ENCODE data around the gene ERCC4. TPM values are rescaled to one million over a fixed set of nuclear protein-coding genes. Genes with fewer than 3 reads are reported as not detected.

Gene ERCC4
- total and polyA plus RNA-seq, 2 experiments from 2014 or later = 5.4 to 21.6 TPM

DNA sequence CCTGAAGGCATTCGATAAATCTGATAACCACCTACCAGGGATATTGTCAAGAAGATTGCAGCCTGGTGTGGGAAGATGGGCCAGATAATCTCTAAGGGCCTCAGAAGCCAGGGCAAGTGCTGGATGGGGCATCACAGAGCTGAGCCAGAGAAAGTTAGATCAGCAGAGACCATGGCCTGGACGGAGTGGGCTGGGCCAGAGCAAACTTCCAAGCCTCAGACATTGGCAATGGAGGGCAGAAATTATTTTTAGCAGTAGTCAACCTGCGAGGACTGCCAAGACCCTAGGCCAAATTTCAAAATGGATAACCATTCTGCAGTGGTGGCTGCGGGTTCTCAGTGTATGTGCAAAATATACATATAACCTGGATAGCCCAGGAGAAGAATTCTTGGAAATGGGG lies 18.5 kb downstream of the ERCC4 start:
- DNase-seq (ENCODE audit: low spot score) = no peak
- Histone ChIP-seq H3K27me3 (ENCODE audit: insufficient read depth) (no peaks in the 10 kb centered on the region), H3K9me2 (ENCODE audit: insufficient read depth) (no peaks in the 10 kb centered on the region), H3K79me2 (replicated peaks; ENCODE audit: insufficient read depth) (no peaks in the 10 kb centered on the region), H2AFZ (no peak overlapping the region), H3K4me2 (no peak overlapping the region), H3K4me3 (no peak overlapping the region), H4K20me1 (replicated peaks; ENCODE audit: insufficient read depth) (no peaks in the 10 kb centered on the region), H3K27ac (ENCODE audit: low read depth) (no peak overlapping the region), H3K4me1 (ENCODE audit: insufficient read depth) (no peaks in the 10 kb centered on the region), H3K36me3 (ENCODE audit: insufficient read depth) (peaks cover 20% of the 10 kb centered on the region; the same call in 1 of the 2 replicates), H3F3A (replicated peaks; ENCODE audit: low read depth) (no peaks in the 10 kb centered on the region)
- no peaks in the 10 kb centered on the region for H3K4me1 Mint-ChIP-seq
- no peaks in the 10 kb centered on the region for H3K9me3 Mint-ChIP-seq
- H3K27ac Mint-ChIP-seq = 0 out of 2 replicates have a peak overlapping the region, but pooled peaks have one; percentile 73
- no peak overlapping the region for H3K4me3 Mint-ChIP-seq
- H3K36me3 Mint-ChIP-seq (ENCODE audit: low read depth) = peaks cover 15% of the 10 kb centered on the region; the same call in 2 of the 3 replicates
- no peak for ATAC-seq
- TF ChIP-seq, protein P1, sequence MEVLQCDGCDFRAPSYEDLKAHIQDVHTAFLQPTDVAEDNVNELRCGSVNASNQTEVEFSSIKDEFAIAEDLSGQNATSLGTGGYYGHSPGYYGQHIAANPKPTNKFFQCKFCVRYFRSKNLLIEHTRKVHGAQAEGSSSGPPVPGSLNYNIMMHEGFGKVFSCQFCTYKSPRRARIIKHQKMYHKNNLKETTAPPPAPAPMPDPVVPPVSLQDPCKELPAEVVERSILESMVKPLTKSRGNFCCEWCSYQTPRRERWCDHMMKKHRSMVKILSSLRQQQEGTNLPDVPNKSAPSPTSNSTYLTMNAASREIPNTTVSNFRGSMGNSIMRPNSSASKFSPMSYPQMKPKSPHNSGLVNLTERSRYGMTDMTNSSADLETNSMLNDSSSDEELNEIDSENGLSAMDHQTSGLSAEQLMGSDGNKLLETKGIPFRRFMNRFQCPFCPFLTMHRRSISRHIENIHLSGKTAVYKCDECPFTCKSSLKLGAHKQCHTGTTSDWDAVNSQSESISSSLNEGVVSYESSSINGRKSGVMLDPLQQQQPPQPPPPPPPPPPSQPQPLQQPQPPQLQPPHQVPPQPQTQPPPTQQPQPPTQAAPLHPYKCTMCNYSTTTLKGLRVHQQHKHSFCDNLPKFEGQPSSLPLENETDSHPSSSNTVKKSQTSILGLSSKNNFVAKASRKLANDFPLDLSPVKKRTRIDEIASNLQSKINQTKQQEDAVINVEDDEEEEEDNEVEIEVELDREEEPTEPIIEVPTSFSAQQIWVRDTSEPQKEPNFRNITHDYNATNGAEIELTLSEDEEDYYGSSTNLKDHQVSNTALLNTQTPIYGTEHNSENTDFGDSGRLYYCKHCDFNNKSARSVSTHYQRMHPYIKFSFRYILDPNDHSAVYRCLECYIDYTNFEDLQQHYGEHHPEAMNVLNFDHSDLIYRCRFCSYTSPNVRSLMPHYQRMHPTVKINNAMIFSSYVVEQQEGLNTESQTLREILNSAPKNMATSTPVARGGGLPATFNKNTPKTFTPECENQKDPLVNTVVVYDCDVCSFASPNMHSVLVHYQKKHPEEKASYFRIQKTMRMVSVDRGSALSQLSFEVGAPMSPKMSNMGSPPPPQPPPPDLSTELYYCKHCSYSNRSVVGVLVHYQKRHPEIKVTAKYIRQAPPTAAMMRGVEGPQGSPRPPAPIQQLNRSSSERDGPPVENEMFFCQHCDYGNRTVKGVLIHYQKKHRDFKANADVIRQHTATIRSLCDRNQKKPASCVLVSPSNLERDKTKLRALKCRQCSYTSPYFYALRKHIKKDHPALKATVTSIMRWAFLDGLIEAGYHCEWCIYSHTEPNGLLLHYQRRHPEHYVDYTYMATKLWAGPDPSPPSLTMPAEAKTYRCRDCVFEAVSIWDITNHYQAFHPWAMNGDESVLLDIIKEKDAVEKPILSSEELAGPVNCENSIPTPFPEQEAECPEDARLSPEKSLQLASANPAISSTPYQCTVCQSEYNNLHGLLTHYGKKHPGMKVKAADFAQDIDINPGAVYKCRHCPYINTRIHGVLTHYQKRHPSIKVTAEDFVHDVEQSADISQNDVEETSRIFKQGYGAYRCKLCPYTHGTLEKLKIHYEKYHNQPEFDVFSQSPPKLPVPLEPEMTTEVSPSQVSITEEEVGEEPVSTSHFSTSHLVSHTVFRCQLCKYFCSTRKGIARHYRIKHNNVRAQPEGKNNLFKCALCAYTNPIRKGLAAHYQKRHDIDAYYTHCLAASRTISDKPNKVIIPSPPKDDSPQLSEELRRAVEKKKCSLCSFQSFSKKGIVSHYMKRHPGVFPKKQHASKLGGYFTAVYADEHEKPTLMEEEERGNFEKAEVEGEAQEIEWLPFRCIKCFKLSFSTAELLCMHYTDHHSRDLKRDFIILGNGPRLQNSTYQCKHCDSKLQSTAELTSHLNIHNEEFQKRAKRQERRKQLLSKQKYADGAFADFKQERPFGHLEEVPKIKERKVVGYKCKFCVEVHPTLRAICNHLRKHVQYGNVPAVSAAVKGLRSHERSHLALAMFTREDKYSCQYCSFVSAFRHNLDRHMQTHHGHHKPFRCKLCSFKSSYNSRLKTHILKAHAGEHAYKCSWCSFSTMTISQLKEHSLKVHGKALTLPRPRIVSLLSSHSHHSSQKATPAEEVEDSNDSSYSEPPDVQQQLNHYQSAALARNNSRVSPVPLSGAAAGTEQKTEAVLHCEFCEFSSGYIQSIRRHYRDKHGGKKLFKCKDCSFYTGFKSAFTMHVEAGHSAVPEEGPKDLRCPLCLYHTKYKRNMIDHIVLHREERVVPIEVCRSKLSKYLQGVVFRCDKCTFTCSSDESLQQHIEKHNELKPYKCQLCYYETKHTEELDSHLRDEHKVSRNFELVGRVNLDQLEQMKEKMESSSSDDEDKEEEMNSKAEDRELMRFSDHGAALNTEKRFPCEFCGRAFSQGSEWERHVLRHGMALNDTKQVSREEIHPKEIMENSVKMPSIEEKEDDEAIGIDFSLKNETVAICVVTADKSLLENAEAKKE (CRISPR knock-in tag; IDR thresholded peaks at IDR 0.05) = no peak
- no peak for TF ChIP-seq POLR2AphosphoS5 (IDR thresholded peaks at IDR 0.05; ENCODE audit: low read depth)
- TF ChIP-seq STAT1 (IDR thresholded peaks at IDR 0.05; ENCODE audit: unreplicated experiment) = no peak
- no peak for TF ChIP-seq JUNB (IDR thresholded peaks at IDR 0.05; ENCODE audit: unreplicated experiment)
- no peak for TF ChIP-seq EZH2 (IDR thresholded peaks at IDR 0.05; ENCODE audit: low read depth, unreplicated experiment)
- TF ChIP-seq EZH2phosphoT487 (IDR thresholded peaks at IDR 0.05; ENCODE audit: unreplicated experiment) = no peak
- no peak for TF ChIP-seq NANOG (IDR thresholded peaks at IDR 0.05; ENCODE audit: borderline replicate concordance)
- no peak for TF ChIP-seq ZNF114 (CRISPR knock-in tag; IDR thresholded peaks at IDR 0.05)
- TF ChIP-seq, protein P2, sequence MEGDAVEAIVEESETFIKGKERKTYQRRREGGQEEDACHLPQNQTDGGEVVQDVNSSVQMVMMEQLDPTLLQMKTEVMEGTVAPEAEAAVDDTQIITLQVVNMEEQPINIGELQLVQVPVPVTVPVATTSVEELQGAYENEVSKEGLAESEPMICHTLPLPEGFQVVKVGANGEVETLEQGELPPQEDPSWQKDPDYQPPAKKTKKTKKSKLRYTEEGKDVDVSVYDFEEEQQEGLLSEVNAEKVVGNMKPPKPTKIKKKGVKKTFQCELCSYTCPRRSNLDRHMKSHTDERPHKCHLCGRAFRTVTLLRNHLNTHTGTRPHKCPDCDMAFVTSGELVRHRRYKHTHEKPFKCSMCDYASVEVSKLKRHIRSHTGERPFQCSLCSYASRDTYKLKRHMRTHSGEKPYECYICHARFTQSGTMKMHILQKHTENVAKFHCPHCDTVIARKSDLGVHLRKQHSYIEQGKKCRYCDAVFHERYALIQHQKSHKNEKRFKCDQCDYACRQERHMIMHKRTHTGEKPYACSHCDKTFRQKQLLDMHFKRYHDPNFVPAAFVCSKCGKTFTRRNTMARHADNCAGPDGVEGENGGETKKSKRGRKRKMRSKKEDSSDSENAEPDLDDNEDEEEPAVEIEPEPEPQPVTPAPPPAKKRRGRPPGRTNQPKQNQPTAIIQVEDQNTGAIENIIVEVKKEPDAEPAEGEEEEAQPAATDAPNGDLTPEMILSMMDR (conservative IDR thresholded peaks at IDR 0.05; ENCODE audit: low read depth in 2 of 2) = no peak
- no peak for TF ChIP-seq CREB1 (CRISPR knock-in tag; IDR thresholded peaks at IDR 0.05; ENCODE audit: low read depth)
- TF ChIP-seq, protein P3, sequence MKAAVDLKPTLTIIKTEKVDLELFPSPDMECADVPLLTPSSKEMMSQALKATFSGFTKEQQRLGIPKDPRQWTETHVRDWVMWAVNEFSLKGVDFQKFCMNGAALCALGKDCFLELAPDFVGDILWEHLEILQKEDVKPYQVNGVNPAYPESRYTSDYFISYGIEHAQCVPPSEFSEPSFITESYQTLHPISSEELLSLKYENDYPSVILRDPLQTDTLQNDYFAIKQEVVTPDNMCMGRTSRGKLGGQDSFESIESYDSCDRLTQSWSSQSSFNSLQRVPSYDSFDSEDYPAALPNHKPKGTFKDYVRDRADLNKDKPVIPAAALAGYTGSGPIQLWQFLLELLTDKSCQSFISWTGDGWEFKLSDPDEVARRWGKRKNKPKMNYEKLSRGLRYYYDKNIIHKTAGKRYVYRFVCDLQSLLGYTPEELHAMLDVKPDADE (IDR thresholded peaks at IDR 0.05) = no peak
- no peak for TF ChIP-seq REST (IDR thresholded peaks at IDR 0.05; ENCODE audit: unreplicated experiment)
- no peak for TF ChIP-seq ZNF331 (CRISPR knock-in tag; IDR thresholded peaks at IDR 0.05; ENCODE audit: low read depth)
- no peaks in the 10 kb centered on the region for H3K27me3 Mint-ChIP-seq (ENCODE audit: insufficient read depth, low read depth, poor library complexity)

All from GM23338 (cell line).